ENCODE data around the gene IL16. TPM values are rescaled to one million over a fixed set of nuclear protein-coding genes. Genes with fewer than 3 reads are reported as not detected.

IL16 gene
- total and polyA plus RNA-seq, 9 donors, result 1.8 to 16.5 (median 9.0) TPM

DNA sequence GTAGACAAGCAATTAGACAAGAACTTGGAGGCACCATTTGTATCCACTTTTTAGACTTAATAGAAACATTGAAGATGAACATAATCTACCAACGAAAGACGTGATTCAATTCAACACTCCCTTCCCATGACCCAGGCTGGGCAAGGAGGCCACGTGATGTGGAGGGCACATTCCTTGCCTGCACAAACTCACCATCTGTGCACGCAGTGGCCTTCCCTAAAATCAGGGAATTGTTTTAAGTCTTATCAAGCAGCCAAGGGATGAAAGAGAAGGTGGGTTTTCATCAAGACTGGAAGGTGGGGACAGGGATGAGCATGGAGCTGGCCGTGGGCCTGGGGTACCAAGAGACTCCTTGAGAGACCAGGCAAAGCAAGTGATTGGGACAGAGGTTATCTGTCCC, 113.8 kb downstream of the IL16 start:
- Histone ChIP-seq H3K27me3 (no peaks in the 10 kb centered on the region), H3K27ac (no peak overlapping the region), H3K4me3 (no peak overlapping the region), H3K36me3 (no peaks in the 10 kb centered on the region), H3K4me1 (ENCODE audit: insufficient read depth) (peaks cover 6% of the 10 kb centered on the region), H3K9me3 (no peaks in the 10 kb centered on the region)
- WGBS, 3 donors, result 94 to 95% (median 95%) methylated on average over 5 of the region's 5 CpGs
- DNase-seq, result no peak
- intact Hi-C loops (cut with DNase I), result no loop called here
- TF ChIP-seq POLR2A (IDR thresholded peaks at IDR 0.05) (no peak), EP300 (IDR thresholded peaks at IDR 0.05) (no peak), CTCF (IDR thresholded peaks at IDR 0.05) (no peak)

DNA sequence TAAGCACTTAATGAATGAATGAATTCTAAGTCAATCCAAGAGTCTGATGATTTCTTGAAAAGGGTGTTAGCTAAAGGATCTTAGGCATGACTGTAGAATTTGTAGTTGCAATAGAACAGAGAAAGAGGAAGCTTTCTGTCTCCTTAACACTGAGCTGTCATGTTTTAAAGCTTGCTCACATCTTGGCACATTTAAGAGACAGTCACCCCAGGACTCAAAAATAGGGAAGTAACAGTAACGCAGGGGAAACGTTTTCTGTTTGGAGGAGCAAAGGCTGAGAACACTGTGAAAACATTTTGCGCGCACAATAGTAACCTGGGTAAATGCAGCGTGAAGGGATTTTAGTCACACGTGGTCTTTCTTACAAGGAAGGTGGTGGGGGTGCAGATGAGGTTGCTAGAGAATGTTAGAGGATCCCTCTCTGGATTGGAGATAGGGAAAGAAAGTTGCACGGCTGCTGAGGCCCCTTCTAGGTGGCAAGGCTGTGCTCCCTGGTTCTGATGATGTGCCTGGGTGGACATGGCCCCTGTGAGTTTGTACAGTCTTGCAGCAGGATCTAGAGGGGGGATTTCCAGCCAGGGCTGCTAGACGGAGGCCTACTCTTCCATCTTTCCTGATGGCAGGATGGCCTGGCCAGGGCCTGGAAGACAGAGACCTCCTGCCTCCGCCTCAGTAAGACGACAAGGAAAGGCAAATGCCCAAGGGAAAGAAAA, 115.2 kb downstream of the IL16 start:
- Histone ChIP-seq H3K4me3 (no peak overlapping the region), H3K9me3 (no peaks in the 10 kb centered on the region), H3K27me3 (no peaks in the 10 kb centered on the region), H3K27ac (no peak overlapping the region), H3K4me1 (ENCODE audit: insufficient read depth) (peaks cover 6% of the 10 kb centered on the region), H3K36me3 (no peaks in the 10 kb centered on the region)
- TF ChIP-seq POLR2A (IDR thresholded peaks at IDR 0.05), result no peak
- DNase-seq, result no peak
- 86 to 94% (median 90%) methylated on average over 10 of the region's 10 CpGs for WGBS, 3 donors
- intact Hi-C loops (cut with DNase I), result no loop called here

DNA sequence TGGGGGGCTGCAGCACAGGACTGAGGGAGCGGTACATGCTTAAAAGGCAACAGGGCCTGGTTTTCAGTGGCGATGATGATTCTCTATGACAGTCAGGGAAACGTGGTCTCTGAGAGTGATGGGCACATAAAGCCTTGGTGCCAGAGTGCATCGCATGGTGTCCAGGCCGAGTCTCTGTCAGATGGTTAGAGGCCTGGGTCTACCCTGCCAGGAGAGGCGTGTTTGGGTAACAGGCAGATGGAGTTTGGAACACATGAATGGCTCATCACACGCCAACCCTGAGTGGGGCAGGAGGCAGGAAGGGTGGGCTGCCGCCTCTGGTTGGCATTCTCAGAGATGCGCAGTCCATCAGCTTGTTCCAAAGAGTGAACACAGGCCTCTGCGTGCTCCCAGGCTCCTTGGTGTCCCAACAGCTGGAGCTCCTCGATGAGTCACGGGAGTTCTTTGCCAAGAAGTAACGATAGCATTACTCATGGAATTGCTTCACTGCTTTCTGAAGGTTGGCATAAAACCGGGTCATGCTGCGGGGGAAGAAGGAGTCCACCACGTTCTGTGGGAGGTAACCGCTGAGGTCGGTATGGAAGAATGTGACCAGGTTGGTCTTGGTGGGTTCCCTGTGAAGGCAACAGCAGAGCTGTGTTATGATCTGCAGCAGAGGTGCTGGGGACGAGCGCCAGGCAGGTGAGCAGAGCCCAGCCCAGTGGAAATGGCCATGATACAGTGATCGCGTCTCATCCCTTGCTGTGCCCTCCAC, 116.3 kb downstream of the IL16 start:
- 37 to 44% (median 40%) methylated on average over 22 of the region's 22 CpGs for WGBS, 3 donors
- DNase-seq, result peak; percentile 82 to 92 (median 84)
- no peaks in the 10 kb centered on the region for H3K36me3 ChIP-seq
- intact Hi-C loops (cut with DNase I), result no loop called here
- peak overlapping the region in 1 of 2 donors; percentile 66 for H3K27ac ChIP-seq
- H3K9me3 ChIP-seq, result no peaks in the 10 kb centered on the region
- TF ChIP-seq POLR2A (IDR thresholded peaks at IDR 0.05) (no peak), EP300 (IDR thresholded peaks at IDR 0.05) (no peak), CTCF (IDR thresholded peaks at IDR 0.05) (no peak)
- no peaks in the 10 kb centered on the region for H3K27me3 ChIP-seq
- peaks cover 6% of the 10 kb centered on the region for H3K4me1 ChIP-seq (ENCODE audit: insufficient read depth)
- no peak overlapping the region for H3K4me3 ChIP-seq

- H3K4me3 ChIP-seq, result no peak overlapping the region
- WGBS, 3 donors, result 80 to 88% (median 84%) methylated on average over 5 of the region's 5 CpGs
- DNase-seq, result no peak
- no peak for TF ChIP-seq CTCF (IDR thresholded peaks at IDR 0.05)
- TF ChIP-seq POLR2A (IDR thresholded peaks at IDR 0.05), result no peak
- TF ChIP-seq EP300 (IDR thresholded peaks at IDR 0.05), result no peak
- H3K27ac ChIP-seq, result peak overlapping the region in 1 of 2 donors; percentile 66
- intact Hi-C loops (cut with DNase I), result no loop called here
- no peaks in the 10 kb centered on the region for H3K9me3 ChIP-seq
- peaks cover 6% of the 10 kb centered on the region for H3K4me1 ChIP-seq (ENCODE audit: insufficient read depth)
- no peaks in the 10 kb centered on the region for H3K27me3 ChIP-seq
- H3K36me3 ChIP-seq, result no peaks in the 10 kb centered on the region
These were observed 117.0 kb downstream of the IL16 start for GRCh38 chr15:81313686-81314085.

DNA sequence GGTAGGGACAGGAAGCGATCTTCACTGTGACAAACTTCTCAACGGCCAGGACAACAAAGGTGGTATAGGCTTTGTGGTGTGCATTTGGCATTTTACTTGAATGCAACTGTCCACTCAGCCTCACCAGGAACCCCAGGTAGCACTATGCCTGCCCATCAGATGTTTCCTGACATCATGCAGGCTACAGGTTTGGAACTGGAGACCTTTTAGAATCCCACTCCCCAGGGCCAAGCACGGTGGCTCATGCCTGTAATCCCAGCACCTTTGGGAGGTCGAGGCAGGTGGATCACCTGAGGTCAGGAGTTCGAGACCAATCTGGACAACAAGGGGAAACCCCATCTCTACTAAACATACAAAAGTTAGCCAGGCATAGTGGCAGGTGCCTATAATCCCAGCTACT, 117.7 kb downstream of the IL16 start:
- no peak for TF ChIP-seq EP300 (IDR thresholded peaks at IDR 0.05)
- TF ChIP-seq CTCF (IDR thresholded peaks at IDR 0.05), result no peak
- no peak for TF ChIP-seq POLR2A (IDR thresholded peaks at IDR 0.05)
- no peaks in the 10 kb centered on the region for H3K9me3 ChIP-seq
- intact Hi-C loops (cut with DNase I), result no loop called here
- H3K27me3 ChIP-seq, result no peaks in the 10 kb centered on the region
- no peak overlapping the region for H3K4me3 ChIP-seq
- no peaks in the 10 kb centered on the region for H3K36me3 ChIP-seq
- WGBS, 3 donors, result 95 to 98% (median 97%) methylated on average over 5 of the region's 5 CpGs
- H3K27ac ChIP-seq, result no peak overlapping the region
- H3K4me1 ChIP-seq (ENCODE audit: insufficient read depth), result peaks cover 6% of the 10 kb centered on the region
- no peak for DNase-seq
